Fibroblast of gingiva (primary cell): ENCODE measurements around the gene ARPC5L.

Source experiments
- DNase-seq: peaks from one replicate; pipeline ENCODE4 v3.0.0-alpha.2; 2011; ENCODE audit warnings: low read depth

Gene ARPC5L

DNA sequence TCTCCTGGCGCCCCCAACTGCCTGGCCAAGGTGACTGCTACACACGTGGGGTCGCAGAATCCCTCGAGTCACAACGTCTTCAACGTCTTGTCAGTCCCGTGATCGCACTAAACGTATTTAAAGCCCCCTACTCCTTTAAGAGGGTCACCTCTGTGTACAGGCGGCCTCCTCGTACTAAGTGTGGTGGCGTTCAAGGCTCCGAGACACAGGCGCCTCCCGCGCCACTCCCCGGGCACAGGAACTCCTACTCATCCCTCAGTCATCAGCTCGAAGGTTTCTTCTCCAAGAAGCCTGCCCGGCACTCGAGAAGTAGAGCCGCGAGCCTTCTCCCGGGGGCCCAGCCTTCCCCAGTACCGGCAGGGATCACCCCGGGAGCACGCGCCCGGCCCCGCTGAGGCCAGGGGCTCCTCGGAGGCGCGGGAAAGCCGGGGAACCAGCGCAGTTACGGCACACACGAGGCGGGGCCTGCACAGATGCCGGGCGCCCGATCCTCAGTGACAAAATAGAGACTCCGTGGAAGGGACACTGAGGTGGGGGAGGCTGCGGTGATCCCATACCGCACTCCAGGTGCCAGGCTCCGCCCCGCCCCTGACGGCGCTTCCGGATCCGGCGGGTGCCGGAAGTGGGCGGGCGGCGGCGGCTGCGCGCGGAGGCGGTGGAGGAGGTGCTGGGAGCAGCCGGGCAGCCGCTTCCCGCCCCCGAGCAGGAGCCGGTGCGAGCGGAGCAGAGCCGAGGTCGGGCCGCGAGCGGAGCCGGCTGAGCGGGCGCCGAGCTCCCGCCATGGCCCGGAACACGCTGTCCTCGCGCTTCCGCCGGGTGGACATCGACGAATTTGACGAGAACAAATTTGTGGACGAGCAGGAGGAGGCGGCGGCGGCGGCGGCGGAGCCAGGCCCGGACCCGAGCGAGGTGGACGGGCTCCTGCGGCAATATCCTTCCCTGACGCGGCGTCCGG lies 6.9 kb downstream of the ARPC5L start:
- DNase-seq = peak; percentile 77

- no peak for DNase-seq
Measured at GRCh38 chr9:124869466-124869985, 7.6 kb downstream of the ARPC5L start.

- DNase-seq = no peak
Measured at GRCh38 chr9:124869986-124870560, 8.1 kb downstream of the ARPC5L start.

GRCh38 chr9:124870723-124871122 lies 8.8 kb downstream of the ARPC5L start:
- DNase-seq = no peak

- no peak for DNase-seq
Measured at GRCh38 chr9:124871156-124871561, 9.2 kb downstream of the ARPC5L start.

GRCh38 chr9:124873664-124874063 lies 11.7 kb downstream of the ARPC5L start:
- no peak for DNase-seq

GRCh38 chr9:124875501-124875900 lies 13.6 kb downstream of the ARPC5L start:
- no peak for DNase-seq

GRCh38 chr9:124877021-124877782 lies 15.3 kb downstream of the ARPC5L start:
- DNase-seq = no peak

- DNase-seq = no peak
Measured at GRCh38 chr9:124878021-124878420, 16.1 kb downstream of the ARPC5L start.

DNA sequence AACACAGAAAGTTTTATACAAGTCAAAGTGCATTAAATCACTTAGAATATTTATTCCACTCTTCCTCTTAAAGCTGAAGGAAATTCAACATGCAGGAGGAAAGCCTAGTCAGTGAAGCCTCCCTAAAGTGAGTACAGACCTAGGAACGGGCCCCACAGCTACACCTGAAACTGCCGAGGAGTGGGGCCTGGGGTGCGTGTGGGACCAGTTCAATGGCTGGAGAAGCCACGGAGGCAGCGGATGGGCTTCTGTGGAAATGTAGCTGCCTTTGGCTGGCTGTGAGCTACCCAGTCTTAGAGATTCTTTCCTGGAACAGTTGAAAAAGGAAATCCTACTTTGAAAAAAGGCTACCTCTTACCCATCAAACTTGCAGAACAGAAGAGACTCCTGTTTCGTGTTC lies 16.6 kb downstream of the ARPC5L start:
- no peak for DNase-seq

GRCh38 chr9:124879226-124879625 lies 17.3 kb downstream of the ARPC5L start:
- no peak for DNase-seq

DNA sequence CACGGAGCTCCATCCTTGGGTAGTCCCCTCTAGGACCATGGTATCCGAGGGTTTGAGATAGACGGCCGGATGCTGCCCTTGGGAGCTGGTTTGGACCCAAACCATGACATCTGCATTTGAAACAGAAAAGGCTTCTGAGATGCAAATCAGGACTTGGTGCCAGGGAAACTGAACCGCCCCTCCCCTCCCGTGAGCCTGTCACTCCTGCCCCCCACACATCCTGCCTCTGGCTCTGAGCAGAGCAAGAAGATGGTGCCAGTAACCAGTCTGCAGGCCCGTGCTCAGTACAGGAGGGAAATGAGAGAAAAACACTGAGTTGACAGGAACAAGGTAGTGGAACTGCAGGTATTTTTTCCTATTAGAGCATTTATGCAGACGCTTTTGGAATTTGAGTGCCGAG lies 18.6 kb downstream of the ARPC5L start:
- DNase-seq = no peak

GRCh38 chr9:124881138-124881743 lies 19.3 kb downstream of the ARPC5L start:
- DNase-seq = no peak

DNA sequence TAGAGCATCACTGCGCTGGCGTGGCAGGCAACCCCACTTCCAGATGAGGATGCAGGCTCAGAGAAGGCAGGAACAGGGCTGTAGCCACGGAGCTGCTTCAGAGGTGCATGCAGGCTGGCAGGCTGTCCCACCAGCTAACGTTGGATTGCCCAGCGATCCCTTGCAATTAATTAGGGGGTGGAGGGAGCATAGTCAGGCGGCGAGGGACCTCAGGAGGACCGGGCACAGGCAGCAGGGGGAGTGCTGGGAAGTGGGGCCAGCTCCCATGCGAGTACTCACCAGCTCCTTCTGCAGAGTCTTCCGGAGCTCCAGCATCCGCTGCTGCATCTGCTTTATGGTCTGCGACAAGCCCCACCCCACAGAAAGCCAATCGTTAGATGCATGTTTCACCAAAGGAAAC lies 20.3 kb downstream of the ARPC5L start:
- no peak for DNase-seq

DNA sequence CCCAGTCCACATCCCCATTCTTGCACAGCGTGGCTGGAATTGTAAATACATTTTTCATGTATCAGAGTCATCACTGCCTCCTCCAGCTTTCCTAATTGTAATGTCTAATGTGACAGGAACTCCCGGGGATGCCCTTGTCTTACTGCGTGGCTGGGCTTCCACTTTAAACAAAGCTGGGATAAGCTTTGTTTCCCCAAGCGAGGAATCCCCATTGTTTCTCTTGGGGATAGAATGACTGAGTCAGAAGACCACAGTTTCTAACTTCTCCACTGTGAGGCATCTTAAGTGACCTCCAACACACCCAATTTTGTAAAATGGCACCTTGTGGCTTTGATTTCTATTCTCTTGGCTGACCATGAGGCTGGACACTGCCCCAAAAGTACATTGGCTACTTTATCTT lies 22.4 kb downstream of the ARPC5L start:
- no peak for DNase-seq

GRCh38 chr9:124885551-124885950 lies 23.6 kb downstream of the ARPC5L start:
- no peak for DNase-seq

DNA sequence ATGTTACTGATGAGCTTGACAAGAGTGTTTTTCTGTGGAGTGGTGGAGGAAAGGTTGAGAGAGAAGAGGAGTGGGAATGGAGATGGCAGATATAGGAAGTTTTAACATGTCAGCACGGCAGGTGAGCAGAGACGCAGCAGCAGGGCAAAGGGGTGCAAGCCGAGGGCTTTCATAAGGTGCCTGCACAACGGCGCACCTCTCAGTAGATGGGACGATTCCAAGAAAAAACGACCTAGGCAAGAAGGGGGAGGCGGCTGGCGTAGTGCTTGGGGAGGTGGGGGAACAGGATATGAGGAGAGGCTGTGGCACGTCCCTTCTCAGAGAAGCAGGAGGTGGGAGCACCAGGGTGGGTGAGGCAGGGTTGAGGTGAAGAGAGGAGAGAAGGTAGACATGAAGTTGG lies 24.5 kb downstream of the ARPC5L start:
- DNase-seq = no peak

DNA sequence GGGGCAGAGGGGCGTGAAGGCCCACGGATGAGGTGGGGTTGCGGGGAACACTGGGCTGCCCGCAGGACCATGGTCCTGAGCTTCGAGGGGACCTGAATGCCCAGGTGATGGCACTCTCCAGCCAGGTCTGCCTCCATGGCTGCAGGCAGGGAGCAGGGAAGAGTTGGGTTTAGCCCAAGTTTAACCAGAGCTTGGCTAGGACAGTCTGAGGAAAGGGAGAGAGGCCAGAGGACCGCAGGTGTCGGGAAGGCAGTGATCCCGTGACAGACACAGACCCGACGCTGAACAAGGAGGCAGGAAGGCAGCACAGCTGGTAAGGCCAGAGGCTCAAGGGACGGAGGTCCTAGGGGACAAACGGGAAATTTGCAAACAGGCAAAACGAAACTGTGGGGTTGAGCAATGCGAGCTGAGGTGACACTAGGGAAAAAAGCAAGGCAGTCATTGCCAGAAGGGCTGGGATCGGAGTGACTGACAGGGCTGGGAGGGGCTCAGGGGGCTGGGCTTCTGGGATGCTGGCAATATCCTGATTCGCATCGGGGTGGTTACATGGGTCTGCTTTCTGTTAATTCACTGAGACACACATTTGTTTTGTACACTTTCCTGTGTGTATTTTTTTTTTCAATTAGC lies 25.0 kb downstream of the ARPC5L start:
- no peak for DNase-seq

DNA sequence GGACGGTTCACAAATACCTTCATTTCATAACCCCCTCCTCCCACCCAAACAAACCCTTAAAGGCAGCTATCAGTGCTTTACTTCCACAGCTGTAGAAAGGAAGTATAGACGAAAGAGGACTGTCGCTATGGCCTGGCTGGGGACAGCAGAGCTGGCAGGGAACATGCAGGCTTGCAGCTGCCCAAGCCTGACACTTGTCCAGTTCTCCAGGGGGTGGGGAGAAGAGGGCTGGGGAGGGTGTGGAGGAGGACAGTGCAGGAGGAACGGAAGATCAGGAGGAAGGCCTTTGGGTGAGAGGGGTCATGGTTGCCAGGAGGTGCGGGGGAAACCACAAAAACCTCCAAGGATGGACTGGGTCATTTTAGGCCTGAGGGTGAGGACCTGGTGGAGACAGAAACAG lies 25.9 kb downstream of the ARPC5L start:
- no peak for DNase-seq

- no peak for DNase-seq
Measured at GRCh38 chr9:124889006-124889405, 27.1 kb downstream of the ARPC5L start.

- DNase-seq = no peak
Measured at GRCh38 chr9:124890179-124890578, 28.2 kb downstream of the ARPC5L start.
